GM19239 (cell line): Measurements from ENCODE around the gene CST7.

Source experiments
- DNase-seq: peaks from one replicate; pipeline ENCODE4 v3.0.0; 2011; ENCODE audit warnings: low spot score; ENCODE audit not compliant: insufficient read length
- FAIRE-seq: peaks from 2 replicates; lab custom pipeline; 2011; peaks lifted over from hg19 to GRCh38; lab: Jason Lieb, UNC

CST7 gene

DNA sequence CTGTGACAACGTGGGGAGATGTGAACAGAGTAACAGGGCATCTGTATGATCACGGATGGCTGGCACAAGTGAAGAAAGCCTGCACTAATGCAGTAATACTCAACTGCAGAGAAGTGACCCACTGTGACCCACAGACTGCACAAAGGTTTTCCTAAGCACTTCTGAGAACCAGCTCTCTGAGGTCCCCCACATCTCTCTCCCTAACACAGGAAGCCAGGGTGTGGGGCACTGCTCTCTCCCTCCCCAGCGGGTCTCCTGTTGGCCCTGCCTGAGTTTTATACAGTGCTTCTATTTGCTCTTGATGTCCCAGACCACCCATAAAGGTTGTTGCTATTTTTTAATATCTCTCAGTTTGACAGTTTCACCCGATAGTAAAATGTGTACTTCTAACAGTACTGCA, 32.2 kb downstream of the CST7 start:
- no peak for FAIRE-seq

DNA sequence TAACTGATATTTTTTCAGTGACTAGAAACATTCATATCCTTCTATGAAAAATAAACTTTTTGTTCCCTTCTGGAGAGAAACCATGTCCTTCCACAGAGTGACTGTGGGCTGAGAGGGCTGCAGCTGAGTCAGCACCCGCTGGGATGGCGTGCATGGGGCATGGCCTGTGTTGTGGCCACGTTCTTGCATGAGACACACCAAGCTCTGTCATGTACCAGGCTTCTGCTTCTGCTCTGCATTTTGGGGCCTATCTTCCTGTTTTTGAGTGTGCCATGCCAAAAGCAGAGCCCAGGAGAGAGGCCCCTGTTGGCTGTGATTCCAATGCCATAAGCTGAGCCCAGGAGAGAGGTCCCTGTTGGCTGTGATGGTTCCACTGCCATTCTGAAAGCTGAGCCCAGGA, 32.7 kb downstream of the CST7 start:
- FAIRE-seq (no peak), DNase-seq (no peak)

More for the DNA sequence above, 32.2 kb downstream of the CST7 start:
- DNase-seq = no peak

DNA sequence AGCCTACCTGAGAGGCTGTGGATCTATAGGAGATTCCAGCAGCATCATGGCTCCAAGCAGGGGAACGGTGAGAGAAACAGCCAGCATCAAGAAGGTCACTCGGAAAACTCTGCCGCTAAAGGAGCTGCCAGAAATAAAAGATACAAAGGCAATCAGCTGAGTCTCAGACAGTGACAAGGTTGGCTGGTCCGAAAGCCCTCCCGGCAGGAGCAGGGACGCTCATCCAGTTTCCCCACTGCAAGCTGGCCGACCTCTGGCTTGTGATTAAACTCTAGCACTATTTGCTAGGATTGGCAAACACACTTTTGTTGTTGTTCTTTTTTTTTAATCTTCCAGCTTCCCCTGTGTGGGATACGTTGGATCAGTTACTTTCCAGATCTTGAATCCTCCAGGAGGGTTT, 34.8 kb downstream of the CST7 start:
- no peak for DNase-seq
- no peak for FAIRE-seq

DNA sequence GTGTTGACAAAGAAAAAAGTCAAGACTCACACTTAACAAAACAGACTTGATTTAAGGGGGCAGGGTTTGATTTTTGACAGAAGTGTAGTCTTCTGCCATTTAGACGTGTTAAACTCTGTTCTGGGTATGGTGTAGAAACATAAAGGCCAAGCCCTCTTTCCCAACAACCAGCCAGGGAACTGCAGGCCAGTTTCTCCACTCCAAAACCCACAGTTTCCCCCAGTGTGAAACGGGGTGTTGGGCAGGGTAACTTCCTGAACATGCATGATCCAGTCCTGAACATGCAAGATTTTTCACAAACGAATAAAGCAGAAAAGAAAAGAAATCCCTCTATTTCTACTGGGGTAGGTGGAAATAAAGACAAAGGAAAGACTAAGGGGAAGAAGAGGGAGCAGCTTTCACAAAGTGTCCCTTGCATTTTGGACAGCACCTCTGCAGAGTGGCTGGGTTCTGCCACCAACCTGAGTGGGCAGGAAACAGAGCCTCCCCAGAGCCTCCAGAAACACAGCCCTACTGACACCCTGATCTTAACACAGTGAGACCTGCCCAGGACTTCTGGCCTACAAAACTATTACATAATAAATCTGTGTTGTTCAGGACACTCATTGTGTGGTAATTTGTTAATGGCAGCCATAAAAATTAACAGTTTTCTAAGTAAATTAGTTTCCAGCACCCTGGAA, 36.0 kb downstream of the CST7 start:
- FAIRE-seq = no peak

DNA sequence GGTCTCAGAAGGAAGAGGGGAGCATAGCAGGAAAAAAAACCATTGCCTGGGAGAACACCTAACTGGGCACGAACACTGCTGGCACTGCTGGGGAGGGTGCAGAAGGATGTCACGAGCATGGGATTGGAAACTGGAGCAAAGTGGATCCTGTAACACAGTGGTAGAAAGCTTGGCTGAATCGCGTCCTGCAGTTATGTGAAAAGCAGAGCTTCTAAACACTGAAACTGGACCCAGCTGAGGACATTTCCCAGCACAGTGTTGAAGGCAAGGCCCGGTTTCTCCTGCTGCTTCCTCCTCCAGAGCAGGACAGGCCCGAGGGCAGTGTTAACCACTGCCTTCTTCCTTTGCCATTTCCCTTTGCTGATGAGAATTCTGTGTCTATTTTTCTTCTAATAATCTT, 36.7 kb downstream of the CST7 start:
- FAIRE-seq (no peak), DNase-seq (no peak)

More for the DNA sequence above, 36.0 kb downstream of the CST7 start:
- no peak for DNase-seq

DNA sequence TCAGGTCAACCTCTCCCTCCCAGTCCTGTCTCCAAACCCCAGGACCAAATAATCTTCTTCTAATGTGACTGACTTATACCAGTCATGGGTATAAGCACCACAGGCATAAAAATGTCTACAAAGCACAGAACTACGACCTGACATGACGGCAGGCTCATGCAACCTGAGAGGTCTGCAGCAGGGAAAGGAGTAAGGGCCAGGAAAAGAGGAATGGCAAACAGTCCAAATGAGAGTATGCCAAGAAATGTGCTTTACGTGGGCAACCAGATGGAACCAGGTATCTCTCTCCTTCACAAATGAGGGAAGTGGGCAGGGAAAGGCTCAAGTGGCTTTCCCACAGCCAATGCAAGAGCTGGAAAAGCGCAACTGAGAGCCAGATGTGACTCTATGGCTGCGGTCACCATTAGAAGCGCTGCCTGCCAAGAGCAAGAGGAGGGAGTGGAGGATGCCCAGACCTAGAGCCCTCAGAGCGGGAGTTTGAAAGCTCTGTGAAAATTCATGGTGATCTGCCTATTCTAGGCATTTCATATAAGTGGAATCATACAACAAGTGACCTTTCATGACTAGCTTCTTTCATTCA, 37.5 kb downstream of the CST7 start:
- FAIRE-seq (no peak), DNase-seq (no peak)

DNA sequence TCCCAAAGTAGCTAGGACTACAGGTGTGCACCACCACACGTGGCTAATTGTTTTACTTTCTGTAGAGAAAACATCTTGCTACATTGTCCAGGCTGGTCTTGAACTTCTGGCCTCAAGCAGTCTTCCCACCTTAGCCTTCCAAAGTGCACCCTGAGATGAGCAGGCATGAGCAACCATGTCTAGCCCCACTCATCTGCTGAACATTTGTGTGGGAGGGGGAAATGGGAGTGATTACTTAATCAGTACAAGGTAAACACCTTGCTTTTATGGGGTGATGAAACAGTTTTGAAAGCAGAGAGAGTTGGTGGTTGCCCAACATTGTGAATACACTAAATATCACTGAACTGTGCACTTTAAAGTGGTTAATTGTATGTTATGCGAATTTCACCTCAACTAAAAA, 38.2 kb downstream of the CST7 start:
- no peak for FAIRE-seq
- no peak for DNase-seq

DNA sequence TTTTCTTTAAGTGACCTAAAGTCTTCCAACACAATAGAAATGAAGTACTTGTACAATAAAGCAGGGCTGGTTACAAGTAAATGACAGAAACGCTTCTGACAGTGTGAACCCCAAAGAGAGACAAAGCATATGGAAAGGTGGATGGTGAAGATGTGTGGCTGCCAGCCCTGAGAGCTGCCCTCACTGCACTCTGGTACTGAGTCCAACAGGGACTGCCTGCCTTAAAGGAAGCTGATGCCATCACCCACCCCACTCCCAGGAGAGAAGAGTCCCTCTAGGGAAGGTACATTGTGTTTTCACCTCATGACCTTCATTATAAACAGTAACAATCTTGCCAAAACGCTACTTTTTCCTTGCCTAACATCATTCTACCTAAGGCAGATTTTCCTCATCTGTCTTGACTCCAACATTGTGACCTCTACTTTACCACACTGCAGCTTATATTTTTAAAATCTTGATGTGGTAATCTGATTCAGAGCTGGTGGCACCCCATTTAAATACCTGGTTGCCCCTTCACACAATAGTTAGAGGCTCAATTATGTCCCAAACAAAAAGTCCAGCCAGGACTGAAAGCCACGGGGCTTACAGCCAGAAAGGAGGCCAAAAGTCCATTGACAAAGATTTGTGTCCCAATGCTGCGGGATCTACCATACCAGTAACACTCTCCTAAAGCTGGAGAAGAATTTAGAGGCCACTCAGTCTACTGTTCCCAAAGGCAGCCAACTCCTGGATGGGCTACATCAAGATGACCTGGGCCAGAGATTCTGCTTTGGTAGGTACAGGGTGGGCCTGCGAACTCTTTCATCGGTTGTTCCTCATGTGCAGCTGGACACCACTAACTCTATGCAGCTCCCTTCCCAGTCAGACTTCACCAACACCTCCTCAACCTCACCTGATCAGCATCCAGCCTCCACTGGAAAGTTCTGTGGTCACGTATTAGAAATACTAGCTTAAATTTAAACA, 39.1 kb downstream of the CST7 start:
- DNase-seq (no peak), FAIRE-seq (no peak)

DNA sequence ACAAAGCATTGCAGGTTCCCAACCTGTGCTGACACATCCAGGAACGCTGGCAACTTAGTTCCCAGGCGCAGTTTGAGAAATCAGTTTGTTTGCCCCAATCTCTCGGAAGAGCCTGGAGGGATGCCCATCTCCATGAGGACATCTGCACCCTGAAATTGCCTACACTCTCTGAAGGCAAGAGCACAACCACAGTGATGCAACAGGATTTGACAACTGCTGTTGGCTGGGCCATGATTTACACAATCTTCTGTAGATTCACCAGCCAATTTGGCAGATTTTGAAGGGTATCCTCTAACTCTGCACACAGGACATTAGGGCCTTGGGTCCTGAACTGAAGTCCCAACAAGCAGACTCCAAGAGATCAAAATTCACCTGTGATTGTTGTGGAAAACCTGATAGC, 40.1 kb downstream of the CST7 start:
- FAIRE-seq (no peak), DNase-seq (no peak)

DNA sequence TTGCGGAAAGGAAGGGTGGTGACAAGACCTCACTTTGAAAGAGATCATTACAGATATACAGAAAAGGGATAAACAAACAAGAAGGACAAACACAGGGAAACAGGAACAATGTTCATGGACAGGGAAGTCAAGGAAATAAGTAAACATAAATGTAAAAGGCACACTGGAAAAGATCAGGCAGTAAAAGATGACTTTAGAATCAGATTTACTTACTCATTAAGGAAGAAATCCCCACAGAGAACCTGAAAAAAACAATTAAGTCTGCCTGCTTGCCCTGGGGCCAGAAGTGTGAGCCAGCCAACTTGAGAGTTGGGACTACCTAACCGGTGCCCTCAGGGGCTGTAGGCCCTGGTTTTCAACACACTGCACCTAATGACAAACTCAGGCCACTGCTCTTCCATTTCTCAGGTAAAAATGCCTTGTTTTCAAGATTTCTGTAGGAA, 41.8 kb downstream of the CST7 start:
- no peak for DNase-seq
- no peak for FAIRE-seq

DNA sequence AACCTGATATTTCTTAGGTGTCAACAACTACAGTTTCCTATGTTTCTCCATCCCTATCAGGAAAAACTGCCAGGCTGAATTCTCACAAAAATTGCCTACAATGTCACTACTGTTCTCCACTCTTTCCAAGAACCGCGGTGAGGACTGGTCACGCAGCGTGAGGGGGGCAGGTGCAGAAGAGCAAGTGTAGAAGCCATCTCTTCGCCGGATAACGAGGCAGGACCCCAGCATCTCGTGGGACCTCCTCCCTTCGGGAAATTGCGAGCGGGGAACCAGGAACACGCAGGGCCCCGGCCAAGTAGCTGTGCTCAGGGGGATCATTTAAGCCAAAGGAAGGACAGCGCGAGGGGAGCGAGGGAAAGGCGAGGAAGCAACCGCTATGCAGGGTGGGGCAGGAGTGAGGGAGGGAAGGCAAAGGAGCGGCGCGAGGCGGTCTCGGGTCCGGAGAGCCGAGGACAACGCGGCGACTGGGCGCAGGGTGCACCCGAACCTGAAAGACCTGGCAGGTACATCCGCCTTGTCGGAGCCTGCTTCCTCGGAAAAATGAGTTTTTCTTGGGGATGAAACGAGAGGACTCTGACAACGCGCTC, 42.9 kb downstream of the CST7 start:
- FAIRE-seq (no peak), DNase-seq (no peak)

DNA sequence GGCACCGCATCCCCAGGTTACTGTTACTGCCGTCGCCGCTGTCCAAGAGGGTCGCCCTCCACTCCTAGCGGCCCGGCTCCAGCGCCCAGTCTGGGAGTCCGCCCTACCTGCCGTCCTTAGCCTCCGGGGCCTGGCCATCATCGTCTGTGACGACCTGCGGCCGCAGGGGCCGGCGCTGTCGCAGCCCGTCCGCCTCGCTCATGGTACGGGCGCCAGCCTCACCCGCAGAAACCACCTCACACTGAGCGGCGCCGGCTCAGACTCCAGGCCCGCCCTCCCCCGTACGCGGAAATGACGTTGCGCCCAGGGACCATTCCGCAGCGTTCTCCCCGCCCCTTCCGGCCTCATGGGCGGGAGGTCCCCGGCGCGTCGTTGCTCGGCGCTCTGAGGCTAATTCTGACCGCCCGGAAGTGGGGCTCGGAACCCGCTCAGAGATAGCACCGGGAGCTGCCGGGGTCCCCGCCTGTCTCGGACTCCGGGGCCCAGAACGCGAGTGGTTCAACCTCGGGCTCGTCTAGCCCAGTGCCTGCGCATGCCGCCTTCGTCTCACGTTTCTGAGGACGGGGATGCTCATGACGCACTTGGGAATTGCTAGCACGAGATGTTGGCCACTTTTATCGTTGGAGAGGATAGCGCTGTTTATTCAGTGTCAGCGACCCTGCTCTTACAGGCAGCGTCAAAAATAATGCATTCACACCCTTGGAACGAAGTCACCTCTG, 43.6 kb downstream of the CST7 start, which contains the start of gene APMAP:
APMAP (minus strand) TSS at position 265 of the 719 bp plus-strand sequence; CDS start at position 202, 63 bp downstream.
- DNase-seq (peak; percentile 91), FAIRE-seq (peak; percentile 86)

DNA sequence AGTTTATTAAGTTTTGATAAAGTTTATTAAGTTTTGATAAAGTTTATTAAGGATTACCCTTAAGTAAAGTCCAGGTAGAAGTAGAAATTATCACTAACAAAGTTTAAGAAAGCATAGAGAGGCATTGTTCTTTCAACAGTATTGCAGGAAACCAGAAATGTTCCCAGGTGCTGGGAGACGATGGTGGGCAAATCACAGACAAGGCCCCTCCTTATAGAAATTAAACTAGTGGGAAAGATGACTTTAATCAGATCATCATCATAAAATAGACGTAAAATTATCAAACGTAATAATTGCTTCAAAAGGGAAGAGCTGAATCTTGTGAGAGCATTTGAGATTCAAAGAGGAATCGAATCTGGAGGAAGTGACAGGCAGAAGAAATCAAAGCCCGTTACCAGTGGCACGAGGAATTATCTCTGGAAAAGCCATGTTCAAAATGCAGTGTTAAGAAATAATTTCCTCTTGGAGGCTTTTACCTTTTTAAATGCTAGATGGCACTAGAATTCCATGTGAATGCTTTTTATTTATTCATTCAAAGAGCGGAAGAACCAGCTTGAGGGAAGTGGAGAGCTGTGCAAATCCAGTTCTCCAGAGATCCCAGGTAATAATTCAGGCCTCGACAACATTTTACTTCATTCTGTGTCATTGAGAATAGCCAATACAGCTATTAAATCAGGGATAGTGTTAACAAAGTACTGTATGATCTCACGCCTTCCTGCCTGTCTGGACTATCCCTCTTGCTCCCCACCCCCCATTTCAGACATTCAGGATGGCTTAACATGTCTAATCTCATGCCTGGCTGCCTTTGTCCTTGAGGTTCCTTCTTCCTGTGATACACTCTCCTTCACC, 44.5 kb downstream of the CST7 start:
- no peak for DNase-seq
- no peak for FAIRE-seq

DNA sequence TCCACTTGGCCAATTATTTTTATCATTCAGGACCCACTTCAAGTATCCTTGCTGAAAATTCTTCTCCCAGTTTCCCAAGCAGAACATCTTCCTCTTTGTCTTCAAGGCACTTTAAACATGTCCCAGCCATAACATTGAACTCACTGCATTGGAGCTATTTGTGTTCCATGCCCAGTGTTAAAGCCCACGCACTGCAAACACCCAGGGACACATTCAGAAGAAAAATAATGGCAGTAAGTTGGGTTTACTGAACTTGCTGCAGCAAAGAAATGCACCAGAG, 45.1 kb downstream of the CST7 start:
- no peak for FAIRE-seq

DNA sequence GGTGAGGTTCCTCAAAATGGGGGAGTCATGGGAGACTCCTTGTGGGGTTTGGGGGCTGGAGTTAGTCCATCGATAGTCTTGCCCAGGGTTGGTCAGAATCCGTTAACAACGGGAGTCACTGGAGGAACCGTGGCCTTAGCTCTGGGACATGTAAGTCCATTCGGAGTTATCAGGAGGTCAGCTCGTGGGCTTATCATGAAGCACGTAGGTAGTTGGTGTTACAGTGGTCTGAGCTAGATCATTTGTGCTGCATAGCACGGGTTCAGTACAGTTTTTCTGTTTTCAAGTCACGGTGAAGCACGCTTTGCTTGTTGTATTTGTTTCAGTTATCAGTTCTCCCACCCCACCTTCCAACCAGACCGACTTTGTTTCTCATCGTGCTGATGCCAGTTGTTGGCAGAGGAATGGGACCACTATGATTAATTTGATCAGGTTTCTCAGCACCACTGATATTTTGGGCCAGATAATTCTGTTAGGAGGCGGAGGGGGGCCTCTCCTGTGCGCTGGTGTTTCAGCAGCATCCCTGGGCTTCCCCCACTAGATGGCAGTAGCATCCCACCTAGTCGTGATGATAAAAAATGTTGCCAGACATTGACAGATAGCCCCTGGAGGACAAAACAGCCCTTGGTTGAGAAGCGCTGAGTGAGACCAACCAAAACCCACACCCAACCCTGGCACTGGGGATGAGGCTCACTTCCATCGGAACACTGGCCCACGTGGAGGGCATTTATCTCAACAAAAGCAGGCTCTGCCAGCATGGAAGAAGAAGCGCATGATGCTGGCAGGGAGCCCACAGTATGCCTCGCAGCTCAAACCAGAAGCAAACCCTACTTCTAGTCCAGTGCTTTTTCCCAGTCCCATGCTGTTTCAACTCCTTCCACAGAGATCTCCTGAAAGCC, 45.6 kb downstream of the CST7 start:
- peak; percentile 88 for FAIRE-seq
- DNase-seq = peak; percentile 34

More for the DNA sequence above, 45.1 kb downstream of the CST7 start:
- DNase-seq = no peak

DNA sequence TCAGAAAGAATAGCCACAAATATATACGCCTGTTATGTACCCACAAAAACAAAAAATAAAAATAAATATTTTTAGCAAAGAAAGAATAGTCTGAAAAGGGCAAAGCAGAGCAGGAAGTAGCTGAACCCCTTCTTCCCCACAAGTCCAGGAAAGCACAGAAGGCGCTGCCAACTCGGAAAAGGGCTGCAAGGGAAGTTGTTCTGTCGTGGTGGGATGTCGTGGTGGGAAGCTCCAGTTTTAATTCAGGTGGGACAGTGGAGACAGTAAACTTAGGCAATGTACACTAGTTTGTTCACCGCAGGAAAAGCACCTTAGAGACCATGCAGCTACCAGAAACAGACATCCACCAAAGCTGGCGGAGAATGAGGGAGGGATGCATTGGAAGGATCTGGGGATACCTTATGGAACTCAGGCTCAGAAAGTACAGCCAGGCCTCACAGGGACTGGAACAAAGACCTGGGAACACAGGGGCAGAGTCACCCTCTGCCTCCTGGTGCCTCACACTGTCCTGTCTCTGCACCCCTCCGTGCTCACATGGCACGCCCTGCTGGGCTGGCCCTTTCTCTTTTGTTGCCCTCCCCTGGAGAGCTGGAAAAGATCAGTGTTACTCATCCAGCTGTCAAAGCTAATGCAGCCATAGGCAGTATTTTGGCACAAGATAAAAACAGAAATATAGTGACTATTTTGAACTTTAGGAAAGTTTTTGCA, 46.8 kb downstream of the CST7 start:
- no peak for DNase-seq
- no peak for FAIRE-seq
